PC-9 (cell line): Measurements from ENCODE around the gene ZBTB6.

Source experiments
- CTCF ChIP-seq: fragments of 200-600 bp; sonication (generic); conservative IDR thresholded peaks from 2 replicates; pipeline ENCODE4 v1.6.1; 2017; ENCODE audit warnings: mixed run types, antibody characterized with exemption, mild to moderate bottlenecking, moderate library complexity
- EZH2 ChIP-seq: fragments of 200-600 bp; sonication (generic); IDR thresholded peaks from 2 replicates; pipeline ENCODE4 v1.8.0; 2017; ENCODE audit warnings: antibody characterized with exemption, low read depth

GRCh38 chr9:122936883-122937282 lies 23.8 kb upstream of the ZBTB6 start:
- no peak for TF ChIP-seq CTCF
- TF ChIP-seq EZH2: no peak
